DMS79 treated with DMSO at 0.1 percent for 48 hours (cell line): ENCODE results near the gene NCF2.
"Not testable (repeated sequence)": the region's sequence is repeated elsewhere in the genome, so short reads cannot be mapped to it uniquely, and the experiment has no call there.

Source experiments
- DNase-seq: peaks from one replicate; lab custom pipeline; 2025; lab: John Stamatoyannopoulos, UW

The NCF2 gene, protein sequence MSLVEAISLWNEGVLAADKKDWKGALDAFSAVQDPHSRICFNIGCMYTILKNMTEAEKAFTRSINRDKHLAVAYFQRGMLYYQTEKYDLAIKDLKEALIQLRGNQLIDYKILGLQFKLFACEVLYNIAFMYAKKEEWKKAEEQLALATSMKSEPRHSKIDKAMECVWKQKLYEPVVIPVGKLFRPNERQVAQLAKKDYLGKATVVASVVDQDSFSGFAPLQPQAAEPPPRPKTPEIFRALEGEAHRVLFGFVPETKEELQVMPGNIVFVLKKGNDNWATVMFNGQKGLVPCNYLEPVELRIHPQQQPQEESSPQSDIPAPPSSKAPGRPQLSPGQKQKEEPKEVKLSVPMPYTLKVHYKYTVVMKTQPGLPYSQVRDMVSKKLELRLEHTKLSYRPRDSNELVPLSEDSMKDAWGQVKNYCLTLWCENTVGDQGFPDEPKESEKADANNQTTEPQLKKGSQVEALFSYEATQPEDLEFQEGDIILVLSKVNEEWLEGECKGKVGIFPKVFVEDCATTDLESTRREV

DNA sequence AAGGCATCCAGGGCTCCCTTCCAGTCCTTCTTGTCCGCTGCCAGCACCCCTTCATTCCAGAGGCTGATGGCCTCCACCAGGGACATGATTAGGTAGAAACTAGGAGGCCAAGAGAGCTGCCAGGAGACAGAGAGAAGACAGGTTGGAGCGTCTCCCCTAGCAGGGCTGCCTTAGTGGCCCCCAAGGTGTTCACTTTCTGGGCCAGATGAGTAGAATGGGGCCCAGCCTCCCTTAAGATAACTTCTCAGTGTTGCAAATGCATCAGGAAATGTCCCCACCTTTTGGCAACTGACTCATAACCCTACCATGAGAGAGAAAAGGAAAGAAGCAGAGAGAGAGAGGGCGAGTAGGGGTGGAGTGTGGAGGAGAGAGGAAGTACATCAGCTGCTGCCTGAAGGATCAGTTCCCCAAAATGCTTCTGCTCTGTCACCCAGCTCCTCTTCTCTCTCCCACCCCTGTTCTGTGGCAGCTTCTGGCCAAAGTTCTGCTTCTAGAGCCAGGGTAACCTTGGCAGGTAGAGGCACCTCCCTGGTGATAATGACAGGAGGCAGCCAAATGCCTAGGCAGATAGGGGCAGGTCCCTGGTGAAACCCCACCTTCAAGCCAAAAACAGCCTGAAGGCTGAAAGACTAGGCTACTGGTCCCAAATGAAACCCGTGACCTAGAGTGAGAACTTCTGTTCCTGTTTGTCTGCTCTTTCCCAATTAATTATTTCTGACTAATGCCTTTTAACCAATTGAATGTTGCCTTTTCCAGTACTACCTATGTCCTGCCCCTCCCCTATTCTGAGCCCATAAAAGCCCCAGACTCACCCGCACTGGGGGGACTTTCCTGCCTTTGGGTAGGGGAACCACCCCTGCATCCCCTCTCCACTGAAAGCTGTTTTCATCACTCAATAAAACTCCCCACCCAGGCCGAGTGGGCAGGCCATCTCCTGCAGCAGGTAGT lies at the start of gene NCF2:
Gene NCF2 (minus strand): TSS at position 216 of the 948 bp plus-strand sequence. CDS start 130 bp downstream, at position 86.
- DNase-seq: no peak

GRCh38 chr1:183638649-183639387 lies 48.6 kb upstream of the NCF2 start:
- DNase-seq: no peak

GRCh38 chr1:183636783-183637182 lies 46.5 kb upstream of the NCF2 start:
- DNase-seq: peak; percentile 18

DNA sequence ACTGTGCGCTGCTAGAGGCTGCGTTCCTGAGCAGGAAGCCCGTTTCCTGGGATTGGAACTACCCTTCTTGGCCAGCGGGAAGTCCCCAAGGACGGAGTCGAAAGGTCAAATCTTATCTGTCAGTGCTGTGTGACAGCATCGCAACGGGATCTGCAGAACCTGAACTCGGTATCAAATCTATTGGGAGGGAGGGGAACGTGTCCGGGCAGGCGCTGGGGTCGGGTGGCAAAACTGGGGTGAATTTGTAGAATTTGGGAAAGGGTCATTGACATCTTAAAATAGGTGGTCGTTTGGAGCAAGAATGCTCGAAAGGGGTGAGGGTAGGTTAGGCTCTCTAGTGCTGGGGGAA lies 46.0 kb upstream of the NCF2 start:
- no peak for DNase-seq

- DNase-seq: peak; percentile 97
Observed at GRCh38 chr1:183635606-183636333, 45.5 kb upstream of the NCF2 start, which contains the start of gene ARPC5. Gene ARPC5 (minus strand): TSS chr1:183635783. CDS start chr1:183635659, 124 bp downstream.

- DNase-seq: peak; percentile 13
Observed at GRCh38 chr1:183635099-183635605, 44.9 kb upstream of the NCF2 start.

- no peak for DNase-seq
Observed at GRCh38 chr1:183634429-183635065, 44.3 kb upstream of the NCF2 start.

- peak; percentile 54 for DNase-seq
Observed at GRCh38 chr1:183633676-183634343, 43.6 kb upstream of the NCF2 start.

DNA sequence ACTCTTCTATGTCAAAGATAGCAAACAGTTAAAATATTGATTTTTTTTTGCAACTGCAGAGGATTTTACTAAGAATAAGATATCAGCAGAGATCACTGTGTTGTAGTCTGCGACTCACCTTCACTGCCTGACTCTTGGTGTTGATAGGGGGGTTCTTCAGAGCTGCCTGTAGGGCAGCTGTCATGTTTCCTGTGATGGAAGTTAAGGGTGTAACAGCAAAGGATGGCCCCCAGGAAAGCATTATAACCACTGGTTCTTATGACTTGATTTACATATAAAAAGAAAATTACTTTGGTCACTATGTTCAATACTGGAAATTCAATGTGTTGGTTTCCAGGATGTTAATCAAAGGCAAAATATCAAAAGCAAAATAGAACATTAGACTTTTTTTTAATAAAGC lies 42.7 kb upstream of the NCF2 start:
- no peak for DNase-seq

DNA sequence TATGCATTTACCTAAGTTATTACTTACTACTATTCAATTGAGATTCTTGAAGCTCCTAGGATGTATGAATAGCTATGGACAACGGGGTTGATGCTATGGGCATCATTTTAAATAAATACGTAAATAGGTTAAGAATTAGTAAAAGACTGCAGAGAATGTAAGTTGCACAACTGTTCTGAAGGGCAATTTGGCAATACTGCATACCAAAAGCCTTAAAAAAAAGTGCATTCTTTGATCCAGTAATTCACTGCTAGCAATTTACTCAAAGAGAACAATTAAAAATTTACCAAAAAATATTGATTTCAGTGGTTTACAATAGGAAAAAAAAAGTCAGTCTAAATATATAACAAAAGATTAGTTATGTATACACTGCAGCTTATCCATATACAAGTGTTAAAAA lies 41.9 kb upstream of the NCF2 start:
- no peak for DNase-seq

DNA sequence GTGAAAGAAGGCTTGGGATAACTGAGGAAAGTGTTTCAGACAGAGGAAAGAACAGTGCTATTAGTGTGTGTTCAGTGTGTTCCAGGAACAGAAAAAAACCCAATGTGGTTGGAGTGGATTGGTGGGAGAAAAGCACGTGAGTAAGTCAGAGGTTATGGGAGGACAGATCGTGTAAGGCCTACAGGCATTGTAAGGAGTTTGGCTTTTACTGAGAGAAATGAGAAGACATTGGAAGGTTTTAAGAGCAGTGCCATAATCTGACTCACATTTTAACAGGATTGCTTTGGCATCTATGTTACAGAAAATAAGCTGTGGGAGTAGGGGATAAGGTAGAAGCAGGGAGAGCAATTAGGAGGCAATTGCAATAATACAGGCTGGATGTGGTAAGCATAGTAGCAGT lies 40.5 kb upstream of the NCF2 start:
- DNase-seq: no peak

- DNase-seq: no peak
Observed at GRCh38 chr1:183628537-183628936, 38.3 kb upstream of the NCF2 start.

DNA sequence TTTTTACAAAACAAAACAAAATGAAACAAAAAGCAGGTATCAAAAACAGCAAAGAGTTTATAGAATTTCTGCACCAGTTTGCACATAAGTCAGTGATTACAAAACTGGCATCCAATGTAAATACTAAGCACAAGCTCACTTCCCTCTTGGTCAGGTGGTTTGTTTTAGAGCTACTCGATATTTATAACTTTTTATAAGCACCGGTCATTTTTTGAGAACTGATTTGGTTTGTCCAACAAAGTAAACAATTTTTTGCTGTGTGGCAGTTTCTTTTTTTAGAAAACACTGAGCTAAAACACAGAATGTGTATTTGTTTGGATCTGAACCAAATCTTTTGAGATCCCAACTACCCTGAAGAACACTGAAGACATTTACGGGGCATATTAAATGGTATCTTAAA lies 36.0 kb upstream of the NCF2 start:
- DNase-seq: not testable (repeated sequence)

DNA sequence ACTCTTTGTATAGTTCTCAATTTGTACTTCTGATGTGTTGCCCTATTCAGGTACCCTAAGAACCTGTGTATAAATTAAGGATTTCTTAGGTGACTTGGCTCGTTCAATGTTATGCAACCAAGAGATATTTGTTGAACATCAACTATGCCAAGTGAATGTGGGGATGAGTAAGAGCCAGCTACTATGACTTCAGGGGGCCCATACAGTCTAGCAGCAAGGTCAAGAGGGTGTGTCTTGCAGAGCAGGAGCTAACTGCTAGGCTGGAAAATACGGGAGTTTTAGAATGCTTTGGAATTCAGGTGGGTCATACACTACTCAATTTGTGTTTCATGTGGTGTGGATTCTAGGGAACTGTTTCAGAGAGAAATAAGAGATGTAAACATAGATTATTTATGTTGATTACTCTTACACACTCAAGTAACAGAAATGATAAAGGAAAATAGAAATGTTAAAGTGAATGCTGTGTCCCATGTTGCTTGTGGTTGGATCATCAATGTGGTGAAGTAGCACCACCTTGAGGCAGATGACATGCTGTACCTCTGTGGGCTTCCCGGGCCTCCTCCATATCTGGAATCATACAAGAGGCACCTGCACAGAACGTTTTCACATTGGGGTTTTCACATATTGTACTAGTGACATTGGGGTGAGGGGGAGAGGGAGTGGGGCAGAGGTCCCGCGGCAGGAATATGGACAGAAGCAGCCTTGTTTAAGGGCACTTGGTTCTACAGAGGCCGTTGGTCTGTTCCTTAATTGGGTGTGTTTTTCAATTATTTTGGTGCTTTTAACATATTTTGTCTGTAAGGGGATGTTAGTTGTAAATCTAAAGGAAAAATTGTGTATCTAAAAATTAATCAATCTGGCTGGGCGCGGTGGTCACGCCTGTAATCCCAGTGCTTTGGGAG lies 32.9 kb upstream of the NCF2 start:
- peak; percentile 45 for DNase-seq

DNA sequence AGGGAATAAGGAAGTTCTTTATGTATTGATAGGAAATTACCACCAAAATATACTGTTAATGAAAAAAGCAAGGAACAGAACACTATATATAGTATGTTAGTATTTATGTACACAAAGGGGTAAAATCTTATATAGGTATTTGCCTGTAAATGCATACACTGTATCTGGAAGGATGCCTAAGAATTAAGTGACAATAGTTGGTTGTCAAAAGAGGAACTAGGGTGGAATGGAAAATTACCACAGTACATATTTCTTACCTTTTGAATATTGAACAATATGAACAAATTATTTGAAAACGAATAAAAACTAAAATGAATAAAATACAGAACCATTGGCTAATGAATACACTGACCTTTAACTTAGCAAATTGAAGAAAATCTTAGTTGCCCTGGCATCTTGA lies 31.8 kb upstream of the NCF2 start:
- no peak for DNase-seq

DNA sequence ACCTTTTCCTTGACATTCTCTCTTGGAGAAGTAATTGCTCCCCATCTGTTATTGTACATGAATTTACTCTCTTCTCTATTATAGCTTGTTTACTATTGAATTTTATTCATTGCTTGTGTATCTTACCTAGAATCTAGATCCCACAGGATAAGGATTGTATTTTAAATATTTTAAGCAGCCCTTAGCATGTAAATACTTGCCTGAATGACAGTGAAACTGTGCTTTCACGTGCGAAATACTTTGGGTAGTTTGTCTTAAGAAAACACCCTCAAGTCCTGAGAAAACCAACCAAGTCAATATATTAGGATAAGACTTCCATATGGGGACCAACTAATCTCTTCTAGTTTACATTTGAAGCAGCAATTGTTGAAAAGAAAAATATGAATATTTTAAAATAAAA lies 30.1 kb upstream of the NCF2 start:
- DNase-seq: no peak

DNA sequence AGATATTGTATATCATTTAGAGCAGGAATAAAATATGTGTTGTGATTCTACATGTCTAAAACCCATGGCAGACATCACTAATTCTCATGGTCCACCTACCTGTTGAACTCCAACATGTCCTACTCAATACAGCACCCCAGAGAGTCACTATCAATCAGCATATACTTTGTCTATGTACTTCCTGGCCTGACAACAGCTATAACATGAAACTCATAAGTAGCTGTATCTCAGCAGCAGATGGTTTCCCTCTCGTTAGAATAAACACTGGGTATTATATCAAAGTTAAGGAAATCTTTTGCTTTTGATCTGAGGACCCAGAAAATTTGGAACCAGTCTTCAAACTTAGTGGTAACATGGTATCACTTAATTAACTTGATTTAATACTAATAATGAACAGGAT lies 29.5 kb upstream of the NCF2 start:
- no peak for DNase-seq

- not testable (repeated sequence) for DNase-seq
Observed at GRCh38 chr1:183618202-183618601, 27.9 kb upstream of the NCF2 start.

GRCh38 chr1:183612975-183613374 lies 22.7 kb upstream of the NCF2 start:
- not testable (repeated sequence) for DNase-seq
